Mesothelial cell of epicardium (in vitro differentiated cells): Measurements from ENCODE around the gene PHC3. TPM values are rescaled to one million over a fixed set of nuclear protein-coding genes. Genes with fewer than 3 reads are reported as not detected.

ENCODE experiments used
- DNase-seq, 2 experiments: peaks; one replicate each; pipeline ENCODE4 v3.0.0; 2021; ENCODE audit warnings: low spot score in 2 of 2; ENCODE audit not compliant: unreplicated experiment in 2 of 2
- H3K27ac Mint-ChIP-seq: 2 replicates; pipeline ENCODE4 v1.8.0; 2021; ENCODE audit warnings: mixed read lengths
- H3K27me3 Mint-ChIP-seq: 2 replicates; pipeline ENCODE4 v1.8.0; 2021; ENCODE audit warnings: low read depth, mixed read lengths
- H3K36me3 Mint-ChIP-seq: 2 replicates; pipeline ENCODE4 v1.8.0; 2021; ENCODE audit warnings: mixed read lengths
- H3K4me1 Mint-ChIP-seq: 2 replicates; pipeline ENCODE4 v1.8.0; 2021; ENCODE audit warnings: mixed read lengths
- H3K4me3 Mint-ChIP-seq: 2 replicates; pipeline ENCODE4 v1.8.0; 2021; ENCODE audit warnings: mild to moderate bottlenecking, moderate library complexity, mixed read lengths
- H3K9me3 Mint-ChIP-seq: 2 replicates; pipeline ENCODE4 v1.8.0; 2021; ENCODE audit warnings: mixed read lengths
- total RNA-seq: library from RNA; stranded (reverse); gene quantifications from 3 replicates; pipeline ENCODE4 v1.2.1, GENCODE V29; 2021
- TF ChIP-seq, protein P1 (sequence below): fragments of 200-600 bp; sonication (generic); IDR thresholded peaks from one replicate; pipeline ENCODE4 v1.5.0; 2021; ENCODE audit warnings: antibody characterized with exemption; ENCODE audit not compliant: unreplicated experiment

PHC3 gene
- total RNA-seq, 1 donor from 2014 or later, result 58.1 TPM

- Mint-ChIP-seq H3K4me3 (no peak overlapping the region), H3K27me3 (no peaks in the 10 kb centered on the region), H3K36me3 (no peaks in the 10 kb centered on the region)
Observed at GRCh38 chr3:170064108-170064507, 117.4 kb downstream of the PHC3 start.

DNA sequence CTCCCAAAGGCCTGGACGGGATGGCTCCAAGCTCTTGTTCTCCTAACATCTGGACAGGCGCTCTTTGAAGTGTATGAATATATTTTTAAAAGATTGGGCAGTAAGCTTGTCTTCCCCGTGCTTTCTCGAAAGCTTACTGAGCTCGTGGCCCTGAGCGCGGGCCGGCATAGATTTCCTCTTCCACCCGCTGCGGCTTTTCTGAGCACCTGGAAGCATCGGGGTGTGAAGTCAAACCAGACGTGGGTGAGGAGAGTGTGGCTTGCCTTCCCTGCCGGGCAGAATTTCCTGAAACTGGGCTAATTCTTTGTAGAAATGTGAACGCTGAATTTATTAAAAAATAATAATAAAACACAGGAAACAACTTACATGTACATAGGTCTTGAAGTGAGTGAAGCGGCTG, 117.8 kb downstream of the PHC3 start:
- no peaks in the 10 kb centered on the region for H3K36me3 Mint-ChIP-seq
- no peaks in the 10 kb centered on the region for H3K27me3 Mint-ChIP-seq
- TF ChIP-seq, protein P1, sequence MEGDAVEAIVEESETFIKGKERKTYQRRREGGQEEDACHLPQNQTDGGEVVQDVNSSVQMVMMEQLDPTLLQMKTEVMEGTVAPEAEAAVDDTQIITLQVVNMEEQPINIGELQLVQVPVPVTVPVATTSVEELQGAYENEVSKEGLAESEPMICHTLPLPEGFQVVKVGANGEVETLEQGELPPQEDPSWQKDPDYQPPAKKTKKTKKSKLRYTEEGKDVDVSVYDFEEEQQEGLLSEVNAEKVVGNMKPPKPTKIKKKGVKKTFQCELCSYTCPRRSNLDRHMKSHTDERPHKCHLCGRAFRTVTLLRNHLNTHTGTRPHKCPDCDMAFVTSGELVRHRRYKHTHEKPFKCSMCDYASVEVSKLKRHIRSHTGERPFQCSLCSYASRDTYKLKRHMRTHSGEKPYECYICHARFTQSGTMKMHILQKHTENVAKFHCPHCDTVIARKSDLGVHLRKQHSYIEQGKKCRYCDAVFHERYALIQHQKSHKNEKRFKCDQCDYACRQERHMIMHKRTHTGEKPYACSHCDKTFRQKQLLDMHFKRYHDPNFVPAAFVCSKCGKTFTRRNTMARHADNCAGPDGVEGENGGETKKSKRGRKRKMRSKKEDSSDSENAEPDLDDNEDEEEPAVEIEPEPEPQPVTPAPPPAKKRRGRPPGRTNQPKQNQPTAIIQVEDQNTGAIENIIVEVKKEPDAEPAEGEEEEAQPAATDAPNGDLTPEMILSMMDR, result no peak
- H3K4me1 Mint-ChIP-seq, result no peaks in the 10 kb centered on the region
- no peak overlapping the region for H3K27ac Mint-ChIP-seq
- no peak for DNase-seq
- no peak overlapping the region for H3K4me3 Mint-ChIP-seq
- peaks cover 5% of the 10 kb centered on the region for H3K9me3 Mint-ChIP-seq

More at GRCh38 chr3:170064108-170064507, 117.4 kb downstream of the PHC3 start:
- DNase-seq, result no peak
- H3K9me3 Mint-ChIP-seq, result peaks cover 5% of the 10 kb centered on the region
- H3K27ac Mint-ChIP-seq, result no peak overlapping the region
- no peaks in the 10 kb centered on the region for H3K4me1 Mint-ChIP-seq
- TF ChIP-seq, protein P1, result no peak

DNA sequence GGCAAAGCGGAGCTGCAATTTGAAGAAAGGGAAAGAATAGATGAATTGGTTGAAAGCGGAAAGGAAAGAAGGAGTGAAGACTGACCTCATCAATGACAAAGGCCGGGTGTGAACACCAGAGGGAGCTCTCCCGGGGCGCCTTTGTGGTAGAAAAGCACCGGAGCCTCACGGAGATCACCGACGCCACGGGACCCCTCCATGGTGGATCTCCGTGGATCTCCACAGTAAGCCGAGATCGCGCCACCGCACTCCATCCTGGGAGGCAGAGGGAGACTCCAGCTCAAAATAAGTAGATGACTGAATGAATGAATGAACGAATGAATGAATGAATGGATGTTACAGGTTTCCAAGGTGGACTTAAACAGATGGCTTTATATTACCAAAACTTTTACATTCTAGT, 118.8 kb downstream of the PHC3 start:
- Mint-ChIP-seq H3K4me1 (no peaks in the 10 kb centered on the region), H3K4me3 (no peak overlapping the region), H3K27me3 (no peaks in the 10 kb centered on the region), H3K9me3 (peaks cover 5% of the 10 kb centered on the region), H3K36me3 (no peaks in the 10 kb centered on the region), H3K27ac (no peak overlapping the region)
- TF ChIP-seq, protein P1, result no peak
- no peak for DNase-seq

GRCh38 chr3:170062068-170062467, 119.5 kb downstream of the PHC3 start:
- Mint-ChIP-seq H3K4me3 (no peak overlapping the region), H3K4me1 (no peaks in the 10 kb centered on the region), H3K36me3 (no peaks in the 10 kb centered on the region), H3K27ac (no peak overlapping the region), H3K27me3 (no peaks in the 10 kb centered on the region), H3K9me3 (peaks cover 5% of the 10 kb centered on the region)
- TF ChIP-seq, protein P1, result no peak
- DNase-seq, result no peak

DNA sequence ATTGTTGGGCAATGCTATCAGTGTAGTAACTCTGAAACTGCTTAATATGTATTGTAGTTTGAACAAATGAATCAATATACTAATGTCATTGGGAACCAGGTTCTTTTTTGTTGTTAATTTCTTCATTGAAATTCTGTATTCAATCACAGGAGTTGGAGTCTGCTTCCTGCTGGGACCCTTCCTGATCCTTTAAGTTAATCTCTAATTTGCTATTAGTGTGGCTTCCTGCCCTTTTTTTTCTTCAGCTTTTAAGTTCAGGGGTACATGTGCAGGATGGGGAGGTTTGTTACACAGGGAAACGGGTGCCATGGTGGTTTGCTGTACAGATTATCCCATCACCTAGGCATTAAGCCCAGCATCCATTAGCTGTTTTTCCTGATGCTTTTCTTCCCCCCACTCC, 122.1 kb downstream of the PHC3 start:
- no peak for DNase-seq
- H3K36me3 Mint-ChIP-seq, result no peaks in the 10 kb centered on the region
- H3K27me3 Mint-ChIP-seq, result no peaks in the 10 kb centered on the region
- no peak overlapping the region for H3K4me3 Mint-ChIP-seq
- TF ChIP-seq, protein P1, result no peak
- H3K9me3 Mint-ChIP-seq, result peaks cover 5% of the 10 kb centered on the region
- H3K27ac Mint-ChIP-seq, result no peak overlapping the region
- no peaks in the 10 kb centered on the region for H3K4me1 Mint-ChIP-seq

DNA sequence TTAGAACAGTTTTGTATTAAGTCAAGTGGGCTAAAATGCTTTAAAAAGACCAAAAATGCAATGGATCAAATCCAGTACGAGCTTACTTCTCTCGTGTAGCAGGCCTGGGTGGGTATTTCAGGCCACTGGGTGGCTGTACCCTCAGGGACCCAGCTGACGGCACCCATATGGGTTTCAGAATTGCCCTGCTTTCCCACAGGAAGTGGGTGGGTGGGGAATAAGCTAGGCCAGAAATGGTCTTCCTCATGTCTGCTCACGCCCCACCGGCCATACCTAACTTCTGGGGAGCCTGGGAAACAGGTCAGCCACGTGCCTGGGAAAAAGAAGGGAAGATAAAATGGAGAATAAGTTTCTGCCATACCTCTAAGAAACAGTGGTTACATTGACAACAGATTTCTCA, 123.4 kb downstream of the PHC3 start:
- peaks cover 5% of the 10 kb centered on the region for H3K9me3 Mint-ChIP-seq
- H3K27me3 Mint-ChIP-seq, result no peaks in the 10 kb centered on the region
- H3K36me3 Mint-ChIP-seq, result no peaks in the 10 kb centered on the region
- no peak for DNase-seq
- H3K4me1 Mint-ChIP-seq, result no peaks in the 10 kb centered on the region
- H3K4me3 Mint-ChIP-seq, result no peak overlapping the region
- TF ChIP-seq, protein P1, result no peak
- H3K27ac Mint-ChIP-seq, result no peak overlapping the region
